K562 (cell line): ENCODE data around the gene HIVEP3. TPM values are rescaled to one million over a fixed set of nuclear protein-coding genes. Genes with fewer than 3 reads are reported as not detected.

Source experiments
- ATAC-seq: fragments of 200-7000 bp; cut with Tn5 transposase; 3 replicates; pipeline ENCODE4 v1.9.1; 2020; ENCODE audit warnings: moderate library complexity
- BruUV-seq: library from RNA; stranded (reverse); fragments of 400-500 nt; replicated peaks from 2 replicates; lab custom pipeline; 2021; lab: Mats Ljungman, UMichigan
- CTCF ChIA-PET: fragments of 300-600 bp; formaldehyde crosslinking; extraction: SDS; loops from one replicate; lab custom pipeline; 2021; ENCODE audit warnings: low intra/inter-chr PET ratio; lab: Yijun Ruan, JAX
- POLR2A ChIA-PET: fragments of 300-600, 350-650 bp; sonication (Branson Sonifier 250); formaldehyde crosslinking; extraction: SDS; loops from one replicate; lab custom pipeline; 2021; ENCODE audit warnings: antibody characterized with exemption, inconsistent platforms; lab: Yijun Ruan, JAX
- DNase-seq, 4 experiments: peaks; one replicate each; pipeline versions ENCODE4 v3.0.0 to v3.0.0-alpha.2; 2011 to 2018; ENCODE audit warnings: low spot score in 3 of 4, mixed read lengths in 3 of 4; ENCODE audit errors: extremely low read depth in 1 of 4
- FAIRE-seq: peaks from 2 replicates; lab custom pipeline; 2011; peaks lifted over from hg19 to GRCh38; lab: Jason Lieb, UNC
- H2AFZ ChIP-seq: 2 replicates; pipeline ENCODE4 v1.6.0; 2011; ENCODE audit warnings: low read depth, low read length, control low read depth, inconsistent platforms
- H3K27ac ChIP-seq: fragments of 200-600 bp; 3 replicates; pipeline ENCODE4 v1.8.0; 2011; ENCODE audit warnings: low read depth, mild to moderate bottlenecking, control low read depth, inconsistent platforms, low read length, moderate library complexity, mixed read lengths; ENCODE audit errors: extremely low read depth
- H3K27me3 ChIP-seq, 2 experiments: fragments of 300-600 bp in 1 of 2; 2 replicates in 1 of 2; 3 replicates in 1 of 2; pipeline versions ENCODE4 v1.6.0 to v1.8.0; 2011; ENCODE audit warnings: inconsistent platforms in 2 of 2, low read length in 2 of 2, mild to moderate bottlenecking in 1 of 2, mixed read lengths in 1 of 2, moderate library complexity in 1 of 2; ENCODE audit not compliant: control insufficient read depth in 2 of 2, insufficient read depth in 2 of 2
- H3K36me3 ChIP-seq: fragments of 300-600 bp; 3 replicates; pipeline ENCODE4 v1.8.0; 2011; ENCODE audit warnings: mild to moderate bottlenecking, low read length, inconsistent platforms; ENCODE audit not compliant: control insufficient read depth, insufficient read depth
- H3K4me1 ChIP-seq, 2 experiments: fragments of 200-600 bp in 1 of 2; replicated peaks in 1 of 2; 2 replicates in 1 of 2; 3 replicates in 1 of 2; pipeline versions ENCODE4 v1.5.1 to v1.8.0; 2011; ENCODE audit warnings: inconsistent platforms in 2 of 2, low read length in 2 of 2, mild to moderate bottlenecking in 1 of 2, mixed read lengths in 1 of 2, moderate library complexity in 1 of 2; ENCODE audit not compliant: control insufficient read depth in 2 of 2, insufficient read depth in 2 of 2
- H3K4me2 ChIP-seq: 2 replicates; pipeline ENCODE4 v1.6.1; 2011; ENCODE audit warnings: low read length, control low read depth, inconsistent platforms, mixed read lengths; ENCODE audit not compliant: insufficient read depth
- H3K4me3 ChIP-seq: fragments of 200-600 bp; sonication (generic), shearing (Covaris generic); 2 replicates; pipeline ENCODE4 v1.5.1; 2016; ENCODE audit warnings: control low read depth, inconsistent platforms
- H3K79me2 ChIP-seq: fragments of 200-600 bp; 3 replicates; pipeline ENCODE4 v1.8.0; 2011; ENCODE audit warnings: low read length, inconsistent platforms; ENCODE audit not compliant: control insufficient read depth, insufficient read depth
- H3K9ac ChIP-seq, 2 experiments: 2 replicates each; pipeline versions ENCODE4 v1.6.0 to v1.6.1; 2011; ENCODE audit warnings: low read depth in 2 of 2, low read length in 2 of 2, control low read depth in 1 of 2, inconsistent platforms in 1 of 2, mild to moderate bottlenecking in 1 of 2, mixed read lengths in 1 of 2; ENCODE audit not compliant: insufficient read depth in 1 of 2
- H3K9me1 ChIP-seq: one replicate; pipeline ENCODE4 v1.6.0; 2011; ENCODE audit warnings: inconsistent platforms, mild to moderate bottlenecking, low read length, moderate library complexity; ENCODE audit not compliant: control insufficient read depth, insufficient read depth
- H3K9me3 ChIP-seq: replicated peaks from 2 replicates; pipeline ENCODE4 v1.5.1; 2011; ENCODE audit warnings: low read depth, low read length, inconsistent platforms; ENCODE audit not compliant: control insufficient read depth, insufficient read depth
- H4K20me1 ChIP-seq: replicated peaks from 2 replicates; pipeline ENCODE4 v1.6.1; 2011; ENCODE audit warnings: low read length, inconsistent platforms, mixed read lengths; ENCODE audit not compliant: control insufficient read depth, insufficient read depth
- ASH1L ChIP-seq: fragments of 450-650 bp; IDR thresholded peaks from 2 replicates; pipeline ENCODE4 v1.6.1; 2018; ENCODE audit warnings: borderline replicate concordance, mild to moderate bottlenecking, low read depth; ENCODE audit not compliant: partially characterized antibody
- EGR1 ChIP-seq: fragments of 450-650 bp; conservative IDR thresholded peaks from 2 replicates; pipeline ENCODE4 v1.6.1; 2017; ENCODE audit warnings: mild to moderate bottlenecking
- GATAD2B ChIP-seq: fragments of 450-650 bp; IDR thresholded peaks from 2 replicates; pipeline ENCODE4 v1.6.1; 2017; ENCODE audit warnings: mild to moderate bottlenecking, borderline replicate concordance
- KLF1 ChIP-seq: fragments of 450-650 bp; IDR thresholded peaks from 2 replicates; pipeline ENCODE4 v1.6.1; 2016; ENCODE audit warnings: missing genetic modification characterization, missing compliant biosample characterization
- MAFK ChIP-seq: IDR thresholded peaks from 2 replicates; pipeline ENCODE4 v1.6.1; 2011; ENCODE audit warnings: low read length, improper control_type of control experiment
- MEF2D ChIP-seq: conservative IDR thresholded peaks from 2 replicates; pipeline ENCODE4 v1.6.1; 2016; ENCODE audit warnings: low read depth, missing genetic modification characterization, missing compliant biosample characterization
- SMAD1 ChIP-seq: fragments of 150-350 bp; IDR thresholded peaks from 2 replicates; pipeline ENCODE4 v1.6.1; 2014; ENCODE audit warnings: low read length, low read depth; ENCODE audit not compliant: partially characterized antibody
- SREBF2 ChIP-seq: sonication (generic); formaldehyde crosslinking; IDR thresholded peaks from 2 replicates; pipeline ENCODE4 v1.4.0; 2020; ENCODE audit warnings: mild to moderate bottlenecking, missing genetic modification reagents
- SRSF3 ChIP-seq: fragments of 200-400 bp; formaldehyde crosslinking; IDR thresholded peaks from 2 replicates; pipeline ENCODE4 v1.6.1; 2016; ENCODE audit warnings: mild to moderate bottlenecking, low read length, moderate library complexity; ENCODE audit not compliant: insufficient read depth
- STAT5B ChIP-seq: fragments of 250-450 bp; sonication (Bioruptor Pico); IDR thresholded peaks from 2 replicates; pipeline ENCODE4 v1.8.0; 2021; ENCODE audit warnings: mild to moderate bottlenecking, inconsistent platforms
- ZNF12 ChIP-seq: sonication (generic); formaldehyde crosslinking; IDR thresholded peaks from 2 replicates; pipeline ENCODE4 v1.4.0; 2020; ENCODE audit warnings: mild to moderate bottlenecking, missing genetic modification reagents
- WGBS: fragments of 100-300 bp; shearing (Covaris generic); methylation state at CpG from one replicate; pipeline ENCODE4 v1.1.6; 2016; ENCODE audit warnings: low coverage, mixed read lengths; ENCODE audit not compliant: insufficient coverage; ENCODE audit errors: missing lambda C conversion rate; 5-methylcytosine and 5-hydroxymethylcytosine counted together
- in situ Hi-C: fragments of 300-500 bp; cut with MboI; formaldehyde crosslinking; loops from 4 replicates; pipeline ENCODE4 v1.15.0; 2018; ENCODE audit warnings: inconsistent platforms, mixed read lengths
- intact Hi-C: fragments of 100-400 bp; cut with micrococcal nuclease; formaldehyde crosslinking; loops from 2 replicates; pipeline ENCODE4 v1.14.2; 2022
- polyA plus RNA-seq, 8 experiments: library from polyadenylated mRNA; depleted of rRNA in 4 of 8; stranded (reverse) in 5 of 8; unstranded in 3 of 8; fragments of >200 nt; fragmentation: Nextera tagmentation in 2 of 8; fragmentation: Illumina TruSeq in 1 of 8; extraction: Ambion mirVana in 2 of 8; extraction: Trizol in 1 of 8; gene quantifications; 2 replicates each; pipeline versions ENCODE4 v1.2.1 to v1.2.3, GENCODE V29; 2011 to 2014; ENCODE audit warnings: inconsistent platforms in 1 of 8, missing spikeins in 1 of 8
- total RNA-seq, 7 experiments: library from RNA; depleted of rRNA in 6 of 7; stranded (reverse); fragments of >200 nt in 6 of 7; fragmentation: Illumina TruSeq in 2 of 7; extraction: Trizol in 2 of 7; gene quantifications; 2 replicates each; pipeline versions ENCODE4 v1.2.1 to v1.2.3, GENCODE V29; 2011 to 2021; ENCODE audit warnings: low replicate concordance in 1 of 7
- TF ChIP-seq, protein P1 (sequence below): fragments of 450-650 bp; IDR thresholded peaks from 2 replicates; pipeline ENCODE4 v1.6.1; 2017; ENCODE audit warnings: antibody characterized with exemption, mild to moderate bottlenecking

The HIVEP3 gene
- total and polyA plus RNA-seq, 9 of the 15 experiments (the other 6 are each of a cell fraction or from before 2014, with no cell fraction given), result 0.09 to 0.58 (median 0.34) TPM; not detected in 1

DNA sequence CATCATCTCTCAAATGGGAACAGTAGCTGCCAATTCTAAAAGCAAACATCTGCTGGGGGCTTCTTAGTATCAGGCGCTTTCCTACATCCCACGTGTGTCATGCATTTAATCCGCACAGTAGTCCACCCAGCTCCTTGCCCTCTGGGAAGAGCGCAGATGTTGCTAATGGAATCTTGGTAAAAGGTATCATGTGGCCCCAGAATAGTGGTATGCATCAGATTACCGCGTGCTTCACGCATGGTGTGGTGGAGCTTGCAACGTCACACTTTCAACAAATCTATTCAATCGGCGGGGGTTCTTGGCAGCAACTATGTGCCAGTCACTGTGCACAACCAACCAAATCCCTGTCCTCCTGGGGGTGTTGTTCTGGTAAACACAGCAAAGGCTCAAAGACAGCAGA is 141.0 kb downstream of the HIVEP3 start:
- no peaks in the 10 kb centered on the region for H3K9me1 ChIP-seq
- intact Hi-C loops, result no loop called here
- no peak for FAIRE-seq
- H4K20me1 ChIP-seq, result peaks cover 13% of the 10 kb centered on the region
- ChIA-PET CTCF (no interaction called here), POLR2A (no interaction called here)
- no peaks in the 10 kb centered on the region for H3K9me3 ChIP-seq
- no peaks in the 10 kb centered on the region for H3K4me1 ChIP-seq
- 2% methylated on average over 10 of the region's 10 CpGs for WGBS
- in situ Hi-C loops, result no loop called here
- H3K79me2 ChIP-seq, result no peaks in the 10 kb centered on the region
- no peak for DNase-seq
- no peak for ATAC-seq
- no TSS peak for BruUV-seq
- no peak overlapping the region for H3K4me3 ChIP-seq
- H3K27ac ChIP-seq, result no peak overlapping the region
- no peak overlapping the region for H2AFZ ChIP-seq
- no peak overlapping the region for H3K9ac ChIP-seq
- H3K4me2 ChIP-seq, result no peak overlapping the region
- TF ChIP-seq MEF2D (tag), result no peak
- TF ChIP-seq ASH1L, result no peak
- TF ChIP-seq GATAD2B, result no peak
- TF ChIP-seq STAT5B (CRISPR knock-in tag), result no peak
- H3K36me3 ChIP-seq, result no peaks in the 10 kb centered on the region
- peaks cover 11 to 23% of the 10 kb centered on the region in 2 experiments; a peak in 3 of 5 replicates for H3K27me3 ChIP-seq

DNA sequence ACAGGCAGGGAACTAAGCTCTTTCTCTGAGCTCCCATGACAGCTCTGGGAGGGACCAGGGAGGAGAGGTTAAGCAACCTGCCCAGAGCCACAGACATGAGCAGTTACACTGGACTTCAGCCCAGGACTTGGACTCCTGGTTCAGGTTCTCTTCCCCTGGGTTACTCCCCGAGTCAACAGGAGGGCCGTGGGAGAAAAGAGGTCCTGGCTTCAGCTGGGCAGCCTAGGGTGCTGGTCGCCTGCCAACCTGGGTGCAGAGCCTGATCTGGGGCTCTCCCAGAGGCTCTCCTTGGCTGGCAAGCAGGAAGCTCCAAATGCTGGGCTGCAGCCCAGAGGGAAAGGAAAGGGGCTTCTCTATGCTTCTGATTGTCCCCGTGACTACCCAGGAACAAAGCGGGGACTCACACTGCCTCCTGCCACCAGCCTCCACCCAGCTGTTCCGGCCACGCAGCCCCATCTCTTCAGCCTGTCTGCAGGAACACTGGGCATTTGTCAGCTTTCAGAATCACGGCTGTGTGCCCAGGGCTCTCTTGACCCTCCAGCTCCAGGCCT is 141.8 kb downstream of the HIVEP3 start:
- peaks cover 13% of the 10 kb centered on the region for H4K20me1 ChIP-seq
- H3K27ac ChIP-seq, result no peak overlapping the region
- H3K36me3 ChIP-seq, result no peaks in the 10 kb centered on the region
- no peak overlapping the region for H3K4me2 ChIP-seq
- H3K9me1 ChIP-seq, result no peaks in the 10 kb centered on the region
- no peak overlapping the region for H3K4me3 ChIP-seq
- FAIRE-seq (no peak), DNase-seq (no peak), ATAC-seq (no peak)
- H3K27me3 ChIP-seq, result peaks cover 11 to 28% of the 10 kb centered on the region in 2 experiments; a peak in 2 of 5 replicates
- ChIA-PET CTCF (no interaction called here), POLR2A (no interaction called here)
- no peaks in the 10 kb centered on the region for H3K79me2 ChIP-seq
- no peak overlapping the region for H3K9ac ChIP-seq
- in situ Hi-C loops (no loop called here), intact Hi-C loops (no loop called here)
- no TSS peak for BruUV-seq
- no peaks in the 10 kb centered on the region for H3K4me1 ChIP-seq
- no peaks in the 10 kb centered on the region for H3K9me3 ChIP-seq
- WGBS, result 0% methylated on average over 6 of the region's 8 CpGs
- H2AFZ ChIP-seq, result no peak overlapping the region
- TF ChIP-seq SREBF2 (CRISPR knock-in tag), result no peak
- TF ChIP-seq EGR1, result no peak
- no peak for TF ChIP-seq SMAD1
- TF ChIP-seq ZNF12, result no peak
- no peak for TF ChIP-seq MAFK
- TF ChIP-seq KLF1 (tag), result no peak
- TF ChIP-seq SRSF3, result no peak
- TF ChIP-seq, protein P1, sequence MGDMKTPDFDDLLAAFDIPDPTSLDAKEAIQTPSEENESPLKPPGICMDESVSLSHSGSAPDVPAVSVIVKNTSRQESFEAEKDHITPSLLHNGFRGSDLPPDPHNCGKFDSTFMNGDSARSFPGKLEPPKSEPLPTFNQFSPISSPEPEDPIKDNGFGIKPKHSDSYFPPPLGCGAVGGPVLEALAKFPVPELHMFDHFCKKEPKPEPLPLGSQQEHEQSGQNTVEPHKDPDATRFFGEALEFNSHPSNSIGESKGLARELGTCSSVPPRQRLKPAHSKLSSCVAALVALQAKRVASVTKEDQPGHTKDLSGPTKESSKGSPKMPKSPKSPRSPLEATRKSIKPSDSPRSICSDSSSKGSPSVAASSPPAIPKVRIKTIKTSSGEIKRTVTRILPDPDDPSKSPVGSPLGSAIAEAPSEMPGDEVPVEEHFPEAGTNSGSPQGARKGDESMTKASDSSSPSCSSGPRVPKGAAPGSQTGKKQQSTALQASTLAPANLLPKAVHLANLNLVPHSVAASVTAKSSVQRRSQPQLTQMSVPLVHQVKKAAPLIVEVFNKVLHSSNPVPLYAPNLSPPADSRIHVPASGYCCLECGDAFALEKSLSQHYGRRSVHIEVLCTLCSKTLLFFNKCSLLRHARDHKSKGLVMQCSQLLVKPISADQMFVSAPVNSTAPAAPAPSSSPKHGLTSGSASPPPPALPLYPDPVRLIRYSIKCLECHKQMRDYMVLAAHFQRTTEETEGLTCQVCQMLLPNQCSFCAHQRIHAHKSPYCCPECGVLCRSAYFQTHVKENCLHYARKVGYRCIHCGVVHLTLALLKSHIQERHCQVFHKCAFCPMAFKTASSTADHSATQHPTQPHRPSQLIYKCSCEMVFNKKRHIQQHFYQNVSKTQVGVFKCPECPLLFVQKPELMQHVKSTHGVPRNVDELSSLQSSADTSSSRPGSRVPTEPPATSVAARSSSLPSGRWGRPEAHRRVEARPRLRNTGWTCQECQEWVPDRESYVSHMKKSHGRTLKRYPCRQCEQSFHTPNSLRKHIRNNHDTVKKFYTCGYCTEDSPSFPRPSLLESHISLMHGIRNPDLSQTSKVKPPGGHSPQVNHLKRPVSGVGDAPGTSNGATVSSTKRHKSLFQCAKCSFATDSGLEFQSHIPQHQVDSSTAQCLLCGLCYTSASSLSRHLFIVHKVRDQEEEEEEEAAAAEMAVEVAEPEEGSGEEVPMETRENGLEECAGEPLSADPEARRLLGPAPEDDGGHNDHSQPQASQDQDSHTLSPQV, result no peak
